Ishikawa (cell line): ENCODE measurements around the gene DOCK3.

Source experiments
- EGR1 ChIP-seq: IDR thresholded peaks from 2 replicates; pipeline ENCODE4 v1.6.1; 2012
- FOXM1 ChIP-seq: IDR thresholded peaks from 2 replicates; pipeline ENCODE4 v1.6.1; 2012; ENCODE audit warnings: low read depth, borderline replicate concordance
- RAD21 ChIP-seq: IDR thresholded peaks from 2 replicates; pipeline ENCODE4 v1.6.1; 2012; ENCODE audit warnings: low read depth
- TAF1 ChIP-seq: IDR thresholded peaks from 2 replicates; pipeline ENCODE4 v1.6.1; 2012; ENCODE audit warnings: low read depth, mild to moderate bottlenecking
- YY1 ChIP-seq: IDR thresholded peaks from 2 replicates; pipeline ENCODE4 v1.6.1; 2012; ENCODE audit warnings: low read depth
- TF ChIP-seq, protein P1 (sequence below): IDR thresholded peaks from 2 replicates; pipeline ENCODE4 v1.6.1; 2012

DNA sequence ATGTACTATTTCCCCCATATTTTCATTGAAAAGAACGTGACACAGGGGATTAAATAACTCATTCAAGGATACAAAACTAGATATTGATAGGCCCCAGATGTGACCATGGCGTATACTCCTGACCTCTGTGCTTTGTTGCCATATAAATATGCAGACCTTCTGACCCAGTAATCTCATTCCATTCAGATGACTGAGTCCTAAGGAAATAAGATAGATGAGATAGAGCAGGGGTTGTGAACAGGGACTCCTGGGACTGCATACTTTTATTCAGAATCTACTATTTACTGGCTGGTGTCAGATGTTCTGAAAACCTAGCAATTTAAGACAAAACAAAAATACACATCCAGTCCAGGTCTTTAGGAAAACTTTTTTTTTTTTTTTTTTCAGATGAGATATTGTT is 571.1 kb downstream of the DOCK3 start:
- TF ChIP-seq RAD21 (no peak), TAF1 (no peak), FOXM1 (no peak), EGR1 (no peak), YY1 (no peak)
- TF ChIP-seq, protein P1, sequence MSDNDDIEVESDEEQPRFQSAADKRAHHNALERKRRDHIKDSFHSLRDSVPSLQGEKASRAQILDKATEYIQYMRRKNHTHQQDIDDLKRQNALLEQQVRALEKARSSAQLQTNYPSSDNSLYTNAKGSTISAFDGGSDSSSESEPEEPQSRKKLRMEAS = no peak
